Activated naive CD4-positive, alpha-beta T cell treated with anti-CD3 and anti-CD28 coated beads, Interleukin-2, amount 50 U/mL, for 72 hours (primary cell): ENCODE measurements around the gene TMEM120B. TPM values are rescaled to one million over a fixed set of nuclear protein-coding genes. Genes with fewer than 3 reads are reported as not detected.
"Not testable (repeated sequence)": the region's sequence is repeated elsewhere in the genome, so short reads cannot be mapped to it uniquely, and the experiment has no call there.

Source experiments
- ATAC-seq, 2 donors: fragments of 150-1000 bp; cut with Tn5 transposase; 2 replicates each; pipeline ENCODE4 v1.10.0; 2021; ENCODE audit warnings: mild to moderate bottlenecking in 2 of 2, moderate library complexity in 2 of 2
- DNase-seq, 2 donors: peaks; one replicate each; pipeline ENCODE4 v3.0.0; 2021 to 2022; ENCODE audit warnings: low spot score in 2 of 2
- H3K27ac Mint-ChIP-seq, 2 donors: one replicate each; pipeline ENCODE4 v1.8.0; 2022; ENCODE audit warnings: mild to moderate bottlenecking in 2 of 2, mixed read lengths in 2 of 2
- H3K36me3 Mint-ChIP-seq, 2 donors: one replicate each; pipeline ENCODE4 v1.8.0; 2022; ENCODE audit warnings: mixed read lengths in 2 of 2
- H3K9me3 Mint-ChIP-seq, 2 donors: one replicate each; pipeline ENCODE4 v1.8.0; 2022; ENCODE audit warnings: mixed read lengths in 2 of 2
- total RNA-seq, 2 donors: library from RNA; stranded (reverse); gene quantifications; one replicate each; pipeline ENCODE4 v1.2.3, GENCODE V29; 2022

The TMEM120B gene
- total RNA-seq, 2 donors from 2014 or later = 6.3 to 11.8 TPM

- ATAC-seq (no peak), DNase-seq (no peak)
- no peaks in the 10 kb centered on the region for H3K36me3 Mint-ChIP-seq
- no peaks in the 10 kb centered on the region for H3K9me3 Mint-ChIP-seq
- H3K27ac Mint-ChIP-seq = peak overlapping the region in 1 of 2 donors; percentile 75
These were observed 10.8 kb upstream of the TMEM120B start for GRCh38 chr12:121701667-121702277.

GRCh38 chr12:121702944-121703343, 9.6 kb upstream of the TMEM120B start:
- H3K9me3 Mint-ChIP-seq = no peaks in the 10 kb centered on the region
- no peak overlapping the region for H3K27ac Mint-ChIP-seq
- no peaks in the 10 kb centered on the region for H3K36me3 Mint-ChIP-seq
- DNase-seq = no peak
- no peak for ATAC-seq

GRCh38 chr12:121705514-121705913, 7.0 kb upstream of the TMEM120B start:
- DNase-seq (no peak), ATAC-seq (no peak)
- no peaks in the 10 kb centered on the region for H3K36me3 Mint-ChIP-seq
- no peaks in the 10 kb centered on the region for H3K9me3 Mint-ChIP-seq
- no peak overlapping the region for H3K27ac Mint-ChIP-seq

- H3K27ac Mint-ChIP-seq = no peak overlapping the region
- ATAC-seq = no peak
- no peak for DNase-seq
- H3K36me3 Mint-ChIP-seq = peaks cover 0 to 9% of the 10 kb centered on the region in 2 donors
- H3K9me3 Mint-ChIP-seq = no peaks in the 10 kb centered on the region
These were observed 4.1 kb upstream of the TMEM120B start for GRCh38 chr12:121708313-121709063.

GRCh38 chr12:121709064-121709424, 3.5 kb upstream of the TMEM120B start:
- not testable (repeated sequence) for DNase-seq, H3K36me3 Mint-ChIP-seq, H3K9me3 Mint-ChIP-seq, ATAC-seq
- peak overlapping the region in 1 of 2 donors; percentile 77 for H3K27ac Mint-ChIP-seq

GRCh38 chr12:121709478-121709961, 3.0 kb upstream of the TMEM120B start:
- no peaks in the 10 kb centered on the region for H3K9me3 Mint-ChIP-seq
- peak overlapping the region in 1 of 2 donors; percentile 77 for H3K27ac Mint-ChIP-seq
- ATAC-seq = no peak
- H3K36me3 Mint-ChIP-seq = peaks cover 0 to 9% of the 10 kb centered on the region in 2 donors
- DNase-seq = no peak

- no peaks in the 10 kb centered on the region for H3K9me3 Mint-ChIP-seq
- DNase-seq = no peak
- peaks cover 0 to 9% of the 10 kb centered on the region in 2 donors for H3K36me3 Mint-ChIP-seq
- H3K27ac Mint-ChIP-seq = peak overlapping the region; percentile 88 to 98
- ATAC-seq = no peak
These were observed 977 bp upstream of the TMEM120B start for GRCh38 chr12:121711361-121712189.

- Mint-ChIP-seq H3K36me3 (peaks cover 0 to 9% of the 10 kb centered on the region in 2 donors), H3K27ac (peak overlapping the region; percentile 88 to 98), H3K9me3 (no peaks in the 10 kb centered on the region)
- peak; percentile 37 to 46 for ATAC-seq
- DNase-seq = peak in 1 of 2 donors; percentile 61
These were observed 427 bp upstream of the TMEM120B start for GRCh38 chr12:121712190-121712460.

GRCh38 chr12:121713257-121713777, 765 bp downstream of the TMEM120B start:
- H3K9me3 Mint-ChIP-seq = no peaks in the 10 kb centered on the region
- ATAC-seq (no peak), DNase-seq (no peak)
- H3K27ac Mint-ChIP-seq = peak overlapping the region; percentile 53 to 55
- peaks cover 0 to 9% of the 10 kb centered on the region in 2 donors for H3K36me3 Mint-ChIP-seq

GRCh38 chr12:121713793-121714192, 1.2 kb downstream of the TMEM120B start:
- no peak for DNase-seq
- H3K36me3 Mint-ChIP-seq = peaks cover 0 to 9% of the 10 kb centered on the region in 2 donors
- no peaks in the 10 kb centered on the region for H3K9me3 Mint-ChIP-seq
- H3K27ac Mint-ChIP-seq = peak overlapping the region in 1 of 2 donors; percentile 53
- no peak for ATAC-seq

GRCh38 chr12:121715055-121715454, 2.5 kb downstream of the TMEM120B start:
- H3K27ac Mint-ChIP-seq, DNase-seq, H3K36me3 Mint-ChIP-seq, H3K9me3 Mint-ChIP-seq, ATAC-seq: not testable (repeated sequence)

GRCh38 chr12:121715862-121716435, 3.4 kb downstream of the TMEM120B start:
- DNase-seq (no peak), ATAC-seq (no peak)
- Mint-ChIP-seq H3K9me3 (no peaks in the 10 kb centered on the region), H3K27ac (no peak overlapping the region), H3K36me3 (peaks cover 0 to 9% of the 10 kb centered on the region in 2 donors)

GRCh38 chr12:121717041-121717699, 4.6 kb downstream of the TMEM120B start:
- Mint-ChIP-seq H3K27ac (no peak overlapping the region), H3K9me3 (no peaks in the 10 kb centered on the region), H3K36me3 (peaks cover 0 to 3% of the 10 kb centered on the region in 2 donors)
- DNase-seq = no peak
- ATAC-seq = no peak

GRCh38 chr12:121718653-121719239, 6.2 kb downstream of the TMEM120B start:
- Mint-ChIP-seq H3K27ac (peak overlapping the region in 1 of 2 donors; percentile 16), H3K9me3 (no peaks in the 10 kb centered on the region), H3K36me3 (no peaks in the 10 kb centered on the region)
- peak; percentile 28 to 35 for ATAC-seq
- no peak for DNase-seq

GRCh38 chr12:121719926-121720414, 7.4 kb downstream of the TMEM120B start:
- Mint-ChIP-seq H3K36me3 (peaks cover 0 to 2% of the 10 kb centered on the region in 2 donors), H3K27ac (no peak overlapping the region), H3K9me3 (no peaks in the 10 kb centered on the region)
- no peak for ATAC-seq
- DNase-seq = no peak

- Mint-ChIP-seq H3K36me3 (peaks cover 0 to 8% of the 10 kb centered on the region in 2 donors), H3K27ac (no peak overlapping the region), H3K9me3 (no peaks in the 10 kb centered on the region)
- ATAC-seq = no peak
- no peak for DNase-seq
These were observed 8.2 kb downstream of the TMEM120B start for GRCh38 chr12:121720762-121721161.
